H1 (cell line): Measurements from ENCODE around the gene SULF2. TPM values are rescaled to one million over a fixed set of nuclear protein-coding genes. Genes with fewer than 3 reads are reported as not detected.

Experiments
- CTCF ChIA-PET: fragments of 300-600 bp; sonication (Branson Sonifier 250); formaldehyde crosslinking; loops from one replicate; lab custom pipeline; 2021; ENCODE audit not compliant: partially characterized antibody; lab: Charles Lee
- POLR2A ChIA-PET: fragments of 300-600 bp; sonication (Branson Sonifier 250); formaldehyde crosslinking; loops from one replicate; lab custom pipeline; 2021; ENCODE audit warnings: inconsistent platforms; ENCODE audit not compliant: partially characterized antibody; lab: Charles Lee
- DNase-seq, 2 experiments: peaks; one replicate each; pipeline versions ENCODE4 v3.0.0 to v3.0.0-alpha.2; 2010 to 2022; ENCODE audit warnings: low spot score in 2 of 2, low read depth in 1 of 2, mixed read lengths in 1 of 2
- FAIRE-seq: peaks from 2 replicates; lab custom pipeline; 2011; peaks lifted over from hg19 to GRCh38; lab: Jason Lieb, UNC
- H2AFZ ChIP-seq: 2 replicates; pipeline ENCODE4 v1.8.1; 2012; ENCODE audit warnings: low read length, inconsistent platforms
- H2AK5ac ChIP-seq: 2 replicates; pipeline ENCODE4 v1.6.1; 2013; ENCODE audit warnings: low read depth, low read length
- H2BK120ac ChIP-seq: replicated peaks from 2 replicates; pipeline ENCODE3; 2013; ENCODE audit warnings: low read depth, low read length, inconsistent platforms
- H2BK12ac ChIP-seq: 2 replicates; pipeline ENCODE4 v1.6.1; 2013; ENCODE audit warnings: low read depth, low read length
- H2BK15ac ChIP-seq: 2 replicates; pipeline ENCODE4 v1.6.1; 2013; ENCODE audit warnings: low read length
- H2BK20ac ChIP-seq: 2 replicates; pipeline ENCODE4 v1.6.1; 2013; ENCODE audit warnings: low read length
- H2BK5ac ChIP-seq: 2 replicates; pipeline ENCODE4 v1.6.1; 2013; ENCODE audit warnings: low read depth, low read length
- H3K14ac ChIP-seq: 2 replicates; pipeline ENCODE4 v1.6.1; 2013; ENCODE audit warnings: inconsistent platforms; ENCODE audit not compliant: insufficient read length
- H3K18ac ChIP-seq: 2 replicates; pipeline ENCODE4 v1.6.1; 2013; ENCODE audit warnings: low read length; ENCODE audit errors: extremely low read depth
- H3K23ac ChIP-seq: 2 replicates; pipeline ENCODE4 v1.6.1; 2013; ENCODE audit warnings: inconsistent platforms; ENCODE audit not compliant: insufficient read length
- H3K23me2 ChIP-seq: 2 replicates; pipeline ENCODE4 v1.6.1; 2013; ENCODE audit warnings: low read depth, low read length
- H3K27ac ChIP-seq: 2 replicates; pipeline ENCODE4 v1.6.1; 2011; ENCODE audit warnings: low read depth, low read length, inconsistent platforms
- H3K27me3 ChIP-seq, 4 experiments: replicated peaks in 1 of 4; 1 replicate in 1 of 4; 2 replicates in 3 of 4; pipeline versions ENCODE4 v1.6.1 to v1.8.1; 2011 to 2013; ENCODE audit warnings: low read length in 3 of 4, mild to moderate bottlenecking in 3 of 4, inconsistent platforms in 2 of 4, mixed read lengths in 2 of 4, moderate library complexity in 1 of 4; ENCODE audit not compliant: control insufficient read depth in 3 of 4, insufficient read depth in 3 of 4; ENCODE audit errors: extremely low read depth in 1 of 4
- H3K36me3 ChIP-seq, 4 experiments: 2 replicates each; pipeline versions ENCODE4 v1.6.1 to v1.8.1; 2011 to 2013; ENCODE audit warnings: mild to moderate bottlenecking in 4 of 4, low read length in 3 of 4, moderate library complexity in 2 of 4, control low read depth in 1 of 4, inconsistent platforms in 1 of 4; ENCODE audit not compliant: insufficient read depth in 4 of 4, control insufficient read depth in 2 of 4
- H3K4ac ChIP-seq: replicated peaks from 2 replicates; pipeline ENCODE3; 2013; ENCODE audit warnings: low read length, low read depth, mixed read lengths, inconsistent platforms; ENCODE audit not compliant: insufficient read length
- H3K4me1 ChIP-seq, 4 experiments: replicated peaks in 1 of 4; 1 replicate in 1 of 4; 2 replicates in 3 of 4; pipeline versions ENCODE4 v1.6.1 to v1.8.1; 2011 to 2013; ENCODE audit warnings: low read length in 3 of 4, inconsistent platforms in 2 of 4, mixed read lengths in 1 of 4; ENCODE audit not compliant: insufficient read depth in 4 of 4, control insufficient read depth in 3 of 4
- H3K4me2 ChIP-seq, 2 experiments: 2 replicates each; pipeline versions ENCODE4 v1.6.1 to v1.8.1; 2011 to 2013; ENCODE audit warnings: low read depth in 2 of 2, low read length in 2 of 2, control low read depth in 1 of 2, inconsistent platforms in 1 of 2, mild to moderate bottlenecking in 1 of 2; ENCODE audit not compliant: insufficient read depth in 1 of 2
- H3K4me3 ChIP-seq, 4 experiments: fragments of 200-600, 300-600 bp in 1 of 4; sonication (generic), shearing (Covaris generic), sonication (Bioruptor Twin) in 1 of 4; 2 replicates each; pipeline versions ENCODE4 v1.5.1 to v1.8.1; 2011 to 2016; ENCODE audit warnings: low read length in 4 of 4, low read depth in 3 of 4, control low read depth in 2 of 4, inconsistent platforms in 2 of 4, mild to moderate bottlenecking in 2 of 4, mixed read lengths in 1 of 4, moderate library complexity in 1 of 4; ENCODE audit not compliant: insufficient read depth in 2 of 4; ENCODE audit errors: extremely low read depth in 1 of 4
- H3K56ac ChIP-seq: replicated peaks from 2 replicates; pipeline ENCODE3; 2013; ENCODE audit warnings: low read depth, mild to moderate bottlenecking, mixed read lengths, low read length, inconsistent platforms; ENCODE audit not compliant: insufficient read length
- H3K79me1 ChIP-seq: 2 replicates; pipeline ENCODE4 v1.6.1; 2013; ENCODE audit warnings: low read depth, low read length, control low read depth
- H3K79me2 ChIP-seq, 2 experiments: 2 replicates each; pipeline versions ENCODE4 v1.6.1 to v1.8.1; 2012 to 2013; ENCODE audit warnings: low read length in 2 of 2, mild to moderate bottlenecking in 2 of 2, inconsistent platforms in 1 of 2; ENCODE audit not compliant: insufficient read depth in 2 of 2, control insufficient read depth in 1 of 2
- H3K9ac ChIP-seq, 4 experiments: replicated peaks in 1 of 4; 1 replicate in 1 of 4; 2 replicates in 3 of 4; pipeline versions ENCODE4 v1.6.1 to v1.8.1; 2011 to 2013; ENCODE audit warnings: low read depth in 3 of 4, low read length in 3 of 4, control low read depth in 2 of 4, mild to moderate bottlenecking in 2 of 4, moderate library complexity in 2 of 4, inconsistent platforms in 1 of 4; ENCODE audit errors: extremely low read depth in 1 of 4
- H3K9me3 ChIP-seq, 2 experiments: 2 replicates each; pipeline versions ENCODE4 v1.6.1 to v1.8.1; 2012 to 2013; ENCODE audit warnings: mild to moderate bottlenecking in 2 of 2, moderate library complexity in 2 of 2, control low read depth in 1 of 2, inconsistent platforms in 1 of 2, low read depth in 1 of 2, low read length in 1 of 2, mixed read lengths in 1 of 2; ENCODE audit not compliant: insufficient read depth in 2 of 2
- H4K20me1 ChIP-seq, 2 experiments: replicated peaks in 1 of 2; 2 replicates each; pipeline versions ENCODE3 to v1.8.1; 2011 to 2013; ENCODE audit warnings: inconsistent platforms in 2 of 2, low read length in 2 of 2, mild to moderate bottlenecking in 1 of 2; ENCODE audit not compliant: insufficient read depth in 2 of 2, control insufficient read depth in 1 of 2
- H4K5ac ChIP-seq: 2 replicates; pipeline ENCODE4 v1.6.1; 2013; ENCODE audit warnings: low read length, low read depth, mixed read lengths, inconsistent platforms; ENCODE audit not compliant: insufficient read length
- H4K8ac ChIP-seq: 2 replicates; pipeline ENCODE4 v1.8.0; 2013; ENCODE audit warnings: mild to moderate bottlenecking, moderate library complexity, low read length, inconsistent platforms; ENCODE audit not compliant: insufficient read depth; ENCODE audit errors: extremely low read depth
- H4K91ac ChIP-seq: replicated peaks from 2 replicates; pipeline ENCODE3; 2013; ENCODE audit warnings: low read length, mixed read lengths, inconsistent platforms; ENCODE audit not compliant: insufficient read length
- EZH2 ChIP-seq: fragments of 200-600 bp; sonication (generic); IDR thresholded peaks from 2 replicates; pipeline ENCODE4 v1.7.1; 2012; ENCODE audit warnings: low read depth, mild to moderate bottlenecking, moderate library complexity, low read length, inconsistent platforms; ENCODE audit not compliant: severe bottlenecking
- MAFK ChIP-seq: IDR thresholded peaks from 2 replicates; pipeline ENCODE4 v1.6.1; 2012; ENCODE audit warnings: low read depth, mild to moderate bottlenecking, improper control_type of control experiment, low read length
- POLR2AphosphoS5 ChIP-seq: IDR thresholded peaks from 2 replicates; pipeline ENCODE4 v1.6.1; 2011; ENCODE audit warnings: low read depth, low read length
- RAD21 ChIP-seq, 2 experiments: IDR thresholded peaks in 1 of 2; conservative IDR thresholded peaks in 1 of 2; 2 replicates each; pipeline ENCODE4 v1.6.1; 2011; ENCODE audit warnings: low read depth in 2 of 2, low read length in 2 of 2, improper control_type of control experiment in 1 of 2, inconsistent platforms in 1 of 2, mild to moderate bottlenecking in 1 of 2, moderate library complexity in 1 of 2
- SIRT6 ChIP-seq: IDR thresholded peaks from one replicate; pipeline ENCODE4 v1.7.1; 2012; ENCODE audit warnings: low read length, inconsistent platforms
- SRF ChIP-seq: IDR thresholded peaks from 2 replicates; pipeline ENCODE4 v1.6.1; 2011; ENCODE audit warnings: mild to moderate bottlenecking, low read depth, low read length, moderate library complexity
- TBP ChIP-seq: IDR thresholded peaks from 2 replicates; pipeline ENCODE4 v1.6.1; 2011; ENCODE audit warnings: low read depth, low read length, improper control_type of control experiment
- ZNF274 ChIP-seq: IDR thresholded peaks from 2 replicates; pipeline ENCODE4 v1.7.0; 2012; ENCODE audit warnings: low read length, borderline replicate concordance; ENCODE audit errors: extremely low read depth
- WGBS, 2 experiments: shearing (Covaris generic) in 1 of 2; methylation state at CpG; one replicate each; pipeline versions ENCODE4 v1.1.6 to v1.1.7; 2013 to 2015; ENCODE audit warnings: low lambda C conversion rate in 2 of 2, mixed read lengths in 2 of 2, inconsistent platforms in 1 of 2, low coverage in 1 of 2, missing lambda C conversion rate in 1 of 2; ENCODE audit not compliant: insufficient replicate concordance in 2 of 2, insufficient coverage in 1 of 2, insufficient read length in 1 of 2; ENCODE audit errors: extremely low coverage in 1 of 2, missing lambda C conversion rate in 1 of 2; 5-methylcytosine and 5-hydroxymethylcytosine counted together
- polyA plus RNA-seq, 7 experiments: library from polyadenylated mRNA; depleted of rRNA in 3 of 7; stranded (reverse) in 5 of 7; unstranded in 2 of 7; fragments of >200 nt in 5 of 7; fragments of 200-250 nt in 2 of 7; gene quantifications; 1 replicate in 5 of 7; 2 replicates in 1 of 7; 4 replicates in 1 of 7; pipeline versions ENCODE4 v1.2.1 to v1.2.3, GENCODE V29; 2011 to 2013; ENCODE audit warnings: missing spikeins in 2 of 7, mixed read lengths in 2 of 7
- total RNA-seq: library from RNA; stranded (reverse); fragmentation: NEBNext Ultra II Directional; extraction: Animal tissue kit (Norgen Biotek cat#: 25700); gene quantifications from 2 replicates; pipeline ENCODE4 v1.2.1, GENCODE V29; 2021

SULF2 gene
- total and polyA plus RNA-seq, 2 of the 8 experiments (the other 6 are each of a cell fraction or from before 2014, with no cell fraction given): 15.7 to 28.2 TPM

- H2BK120ac ChIP-seq: no peak overlapping the region
- H4K91ac ChIP-seq: no peak overlapping the region
- H3K27me3 ChIP-seq: no peaks in the 10 kb centered on the region
- no peaks in the 10 kb centered on the region for H3K23me2 ChIP-seq
- no peak overlapping the region for H2AK5ac ChIP-seq
- H3K23ac ChIP-seq: no peak overlapping the region
- no peak overlapping the region for H4K8ac ChIP-seq
- no peak overlapping the region for H2AFZ ChIP-seq
- no peak overlapping the region for H3K56ac ChIP-seq
- no peaks in the 10 kb centered on the region for H3K9me3 ChIP-seq
- FAIRE-seq (no peak), DNase-seq (no peak)
- ChIA-PET CTCF (no interaction called here), POLR2A (no interaction called here)
- no peak overlapping the region for H2BK20ac ChIP-seq
- H2BK15ac ChIP-seq: no peak overlapping the region
- no peak overlapping the region for H3K4me3 ChIP-seq
- H3K18ac ChIP-seq: no peak overlapping the region
- no peak overlapping the region for H3K27ac ChIP-seq
- no peak overlapping the region for H2BK12ac ChIP-seq
- no peaks in the 10 kb centered on the region for H3K79me1 ChIP-seq
- H4K20me1 ChIP-seq: no peaks in the 10 kb centered on the region
- no peaks in the 10 kb centered on the region for H3K79me2 ChIP-seq
- H4K5ac ChIP-seq: no peak overlapping the region
- H3K36me3 ChIP-seq: no peaks in the 10 kb centered on the region; a peak in 2 of 8 replicates
- 81% methylated on average over 17 of the region's 17 CpGs; no CpG with 5 or more reads in 1 of the 2 experiments for WGBS, 2 experiments
- H3K9ac ChIP-seq: no peak overlapping the region
- TF ChIP-seq EZH2 (no peak), SIRT6 (no peak), MAFK (no peak), ZNF274 (no peak), TBP (no peak), POLR2AphosphoS5 (no peak), SRF (no peak), RAD21 (IDR thresholded peaks at IDR 0.05 in 1 of 2, conservative IDR thresholded peaks at IDR 0.05 in 1 of 2; ENCODE audit: low read depth in 2 of 2, low read length in 2 of 2) (no peak)
- no peak overlapping the region for H2BK5ac ChIP-seq
- no peak overlapping the region for H3K14ac ChIP-seq
- H3K4me1 ChIP-seq: no peaks in the 10 kb centered on the region
- no peak overlapping the region for H3K4me2 ChIP-seq
- no peak overlapping the region for H3K4ac ChIP-seq
Measured at GRCh38 chr20:47735412-47736400, 49.6 kb downstream of the SULF2 start.
